B cell (primary cell): ENCODE results near the gene TULP1. TPM values are rescaled to one million over a fixed set of nuclear protein-coding genes. Genes with fewer than 3 reads are reported as not detected.

Experiments used
- ATAC-seq: fragments of 200-7000 bp; cut with Tn5 transposase; one replicate; pipeline ENCODE4 v1.10.0; 2021; ENCODE audit warnings: low read depth, mild to moderate bottlenecking, moderate number of reproducible peaks, moderate library complexity
- CTCF ChIA-PET: fragments of 350-600 bp; sonication (Branson Sonifier 250); formaldehyde crosslinking; loops from one replicate; lab custom pipeline; 2021; ENCODE audit warnings: antibody characterized with exemption, inconsistent platforms; lab: Charles Lee
- POLR2A ChIA-PET: fragments of 350-600 bp; sonication (Branson Sonifier 250); formaldehyde crosslinking; loops from one replicate; lab custom pipeline; 2021; ENCODE audit warnings: antibody characterized with exemption; lab: Charles Lee
- DNase-seq: peaks from one replicate; pipeline ENCODE4 v3.0.0; 2013
- H2AFZ ChIP-seq: 2 replicates; pipeline ENCODE4 v1.6.1; 2012; ENCODE audit warnings: mild to moderate bottlenecking, low read depth, low read length; ENCODE audit not compliant: insufficient read depth, poor library complexity, severe bottlenecking
- H3K27ac ChIP-seq, 2 donors: 1 replicate in 1 of 2; 2 replicates in 1 of 2; pipeline ENCODE4 v1.5.1; 2012 to 2013; ENCODE audit warnings: low read length in 2 of 2, mild to moderate bottlenecking in 2 of 2, moderate library complexity in 1 of 2
- H3K27me3 ChIP-seq, 4 experiments: fragments of 200-600 bp in 1 of 4; sonication (generic) in 1 of 4; replicated peaks in 1 of 4; 1 replicate in 2 of 4; 2 replicates in 2 of 4; pipeline versions ENCODE4 v1.6.1 to v1.7.0; 2013 to 2016; ENCODE audit warnings: low read length in 3 of 4, mild to moderate bottlenecking in 2 of 4, mixed read lengths in 1 of 4, moderate library complexity in 1 of 4; ENCODE audit not compliant: insufficient read depth in 4 of 4, control insufficient read depth in 3 of 4; ENCODE audit errors: control extremely low read depth in 1 of 4
- H3K36me3 ChIP-seq, 2 experiments: replicated peaks in 1 of 2; 1 replicate in 1 of 2; 2 replicates in 1 of 2; pipeline versions ENCODE4 v1.6.1 to v1.7.1; 2013; ENCODE audit warnings: low read length in 1 of 2; ENCODE audit not compliant: insufficient read depth in 2 of 2, control insufficient read depth in 1 of 2; ENCODE audit errors: control extremely low read depth in 1 of 2, extremely low read depth in 1 of 2
- H3K4me1 ChIP-seq, 2 donors: fragments of 200-600 bp in 1 of 2; sonication (generic) in 1 of 2; 1 replicate in 1 of 2; 2 replicates in 1 of 2; pipeline versions ENCODE4 v1.5.1 to v1.6.1; 2013 to 2017; ENCODE audit warnings: low read length in 2 of 2; ENCODE audit not compliant: control insufficient read depth in 2 of 2, insufficient read depth in 2 of 2
- H3K4me2 ChIP-seq: replicated peaks from 2 replicates; pipeline ENCODE3; 2012; ENCODE audit warnings: mild to moderate bottlenecking, low read depth, low read length; ENCODE audit not compliant: poor library complexity, severe bottlenecking
- H3K4me3 ChIP-seq, 5 experiments: fragments of 200-600 bp in 1 of 5; sonication (generic) in 1 of 5; 1 replicate in 3 of 5; 2 replicates in 2 of 5; pipeline versions ENCODE4 v1.5.1 to v1.7.0; 2011 to 2016; ENCODE audit warnings: low read length in 4 of 5, mild to moderate bottlenecking in 4 of 5, low read depth in 2 of 5, control low read depth in 1 of 5, moderate library complexity in 1 of 5; ENCODE audit not compliant: insufficient read depth in 1 of 5; ENCODE audit errors: control extremely low read depth in 1 of 5, extremely low read depth in 1 of 5
- H3K79me2 ChIP-seq: fragments of 200-600 bp; sonication (generic); one replicate; pipeline ENCODE4 v1.6.0; 2016; ENCODE audit warnings: low read length; ENCODE audit not compliant: control insufficient read depth, insufficient read depth
- H3K9ac ChIP-seq: fragments of 200-600 bp; sonication (generic); 2 replicates; pipeline ENCODE4 v1.6.1; 2017; ENCODE audit warnings: mild to moderate bottlenecking, low read length, moderate library complexity
- H3K9me3 ChIP-seq, 3 donors: one replicate each; pipeline versions ENCODE4 v1.6.1 to v1.7.1; 2013; ENCODE audit warnings: low read length in 2 of 3; ENCODE audit not compliant: control insufficient read depth in 2 of 3, insufficient read depth in 1 of 3; ENCODE audit errors: control extremely low read depth in 1 of 3
- H4K20me1 ChIP-seq: 2 replicates; pipeline ENCODE4 v1.6.0; 2012; ENCODE audit warnings: mild to moderate bottlenecking, low read length; ENCODE audit not compliant: insufficient read depth, control insufficient read depth, poor library complexity, severe bottlenecking
- H3K27ac Mint-ChIP-seq: one replicate; pipeline ENCODE4 v1.8.0; 2021; ENCODE audit warnings: mixed read lengths
- H3K27me3 Mint-ChIP-seq: one replicate; pipeline ENCODE4 v1.8.0; 2021; ENCODE audit warnings: mixed read lengths
- H3K4me1 Mint-ChIP-seq: one replicate; pipeline ENCODE4 v1.8.0; 2021; ENCODE audit warnings: mixed read lengths
- H3K4me3 Mint-ChIP-seq: one replicate; pipeline ENCODE4 v1.8.0; 2021; ENCODE audit warnings: mixed read lengths
- H3K9me3 Mint-ChIP-seq: one replicate; pipeline ENCODE4 v1.8.0; 2022; ENCODE audit warnings: mixed read lengths; ENCODE audit not compliant: insufficient read depth
- EZH2 ChIP-seq: IDR thresholded peaks from 2 replicates; pipeline ENCODE4 v1.6.1; 2012; ENCODE audit warnings: borderline replicate concordance, low read depth, mild to moderate bottlenecking, moderate library complexity, low read length; ENCODE audit not compliant: insufficient read depth, poor library complexity, severe bottlenecking
- WGBS: methylation state at CpG from one replicate; pipeline ENCODE4 v1.1.5; 2013; ENCODE audit warnings: missing lambda C conversion rate; ENCODE audit not compliant: insufficient coverage; 5-methylcytosine and 5-hydroxymethylcytosine counted together
- intact Hi-C: fragments of 100-400 bp; cut with micrococcal nuclease; formaldehyde crosslinking; loops from one replicate; pipeline ENCODE4 v1.10.0; 2022
- polyA plus RNA-seq: library from polyadenylated mRNA; depleted of rRNA; stranded (reverse); fragments of >200 nt; gene quantifications from 2 replicates; pipeline ENCODE4 v1.2.3, GENCODE V29; 2012
- total RNA-seq, 2 donors: library from RNA; stranded (reverse); fragments of 120-200 nt in 1 of 2; gene quantifications; 1 replicate in 1 of 2; 2 replicates in 1 of 2; pipeline versions ENCODE4 v1.2.3 to v1.2.4, GENCODE V29; 2013 to 2022
- TF ChIP-seq, protein P1 (sequence below): fragments of 200-600 bp; IDR thresholded peaks from one replicate; pipeline ENCODE4 v1.8.0; 2022; ENCODE audit warnings: antibody characterized with exemption, mild to moderate bottlenecking

TULP1 gene
- total and polyA plus RNA-seq, 2 donors (not counting 1 experiment from before 2014, with no cell fraction given): not detected

- Histone ChIP-seq H3K4me1 (peaks cover 14 to 22% of the 10 kb centered on the region in 2 donors), H3K36me3 (no peaks in the 10 kb centered on the region), H3K27me3 (peaks cover 0 to 39% (median 16%) of the 10 kb centered on the region in 4 experiments), H3K27ac (no peak overlapping the region), H3K4me3 (peak overlapping the region in 4 of 5 experiments; percentile 24 to 56 (median 48)), H2AFZ (peak overlapping the region; percentile 68), H3K79me2 (no peaks in the 10 kb centered on the region), H3K4me2 (peak overlapping the region; percentile 99), H3K9ac (peak overlapping the region; percentile 52), H3K9me3 (peaks cover 0 to 7% (median 0%) of the 10 kb centered on the region in 3 donors), H4K20me1 (no peaks in the 10 kb centered on the region)
- ChIA-PET CTCF (interaction anchor here (0.6 to 2.4 kb wide), 2 partner anchors 27 to 201 kb away, joined by 3 to 8 read pairs; no protein-coding TSS in a partner anchor), POLR2A (interaction anchor here (1.0 kb wide), 2 partner anchors 26 to 28 kb away, joined by 3 read pairs; partner anchors contain the start of gene RPL10A)
- Mint-ChIP-seq H3K4me3 (peak overlapping the region; percentile 77), H3K27ac (no peak overlapping the region), H3K4me1 (peaks cover 21% of the 10 kb centered on the region), H3K9me3 (no peaks in the 10 kb centered on the region), H3K27me3 (peaks cover 36% of the 10 kb centered on the region)
- peak; percentile 40 for DNase-seq
- intact Hi-C loops: no loop called here
- WGBS: 49% methylated on average over 44 of the region's 63 CpGs
- TF ChIP-seq, protein P1, sequence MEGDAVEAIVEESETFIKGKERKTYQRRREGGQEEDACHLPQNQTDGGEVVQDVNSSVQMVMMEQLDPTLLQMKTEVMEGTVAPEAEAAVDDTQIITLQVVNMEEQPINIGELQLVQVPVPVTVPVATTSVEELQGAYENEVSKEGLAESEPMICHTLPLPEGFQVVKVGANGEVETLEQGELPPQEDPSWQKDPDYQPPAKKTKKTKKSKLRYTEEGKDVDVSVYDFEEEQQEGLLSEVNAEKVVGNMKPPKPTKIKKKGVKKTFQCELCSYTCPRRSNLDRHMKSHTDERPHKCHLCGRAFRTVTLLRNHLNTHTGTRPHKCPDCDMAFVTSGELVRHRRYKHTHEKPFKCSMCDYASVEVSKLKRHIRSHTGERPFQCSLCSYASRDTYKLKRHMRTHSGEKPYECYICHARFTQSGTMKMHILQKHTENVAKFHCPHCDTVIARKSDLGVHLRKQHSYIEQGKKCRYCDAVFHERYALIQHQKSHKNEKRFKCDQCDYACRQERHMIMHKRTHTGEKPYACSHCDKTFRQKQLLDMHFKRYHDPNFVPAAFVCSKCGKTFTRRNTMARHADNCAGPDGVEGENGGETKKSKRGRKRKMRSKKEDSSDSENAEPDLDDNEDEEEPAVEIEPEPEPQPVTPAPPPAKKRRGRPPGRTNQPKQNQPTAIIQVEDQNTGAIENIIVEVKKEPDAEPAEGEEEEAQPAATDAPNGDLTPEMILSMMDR: no peak
- TF ChIP-seq EZH2: no peak
- ATAC-seq: peak; percentile 10
These were observed 16.5 kb downstream of the TULP1 start for GRCh38 chr6:35496036-35496840.
